HG03060 (cell line): Measurements from ENCODE around the gene ULK4.
"Not testable (repeated sequence)": the region's sequence is repeated elsewhere in the genome, so short reads cannot be mapped to it uniquely, and the experiment has no call there.

Source experiments
- ATAC-seq: cut with Tn5 transposase; IDR thresholded peaks from one replicate; pipeline ENCODE4 v1.9.1; 2021; ENCODE audit warnings: low read depth, moderate number of reproducible peaks; ENCODE audit not compliant: unreplicated experiment

Gene ULK4

DNA sequence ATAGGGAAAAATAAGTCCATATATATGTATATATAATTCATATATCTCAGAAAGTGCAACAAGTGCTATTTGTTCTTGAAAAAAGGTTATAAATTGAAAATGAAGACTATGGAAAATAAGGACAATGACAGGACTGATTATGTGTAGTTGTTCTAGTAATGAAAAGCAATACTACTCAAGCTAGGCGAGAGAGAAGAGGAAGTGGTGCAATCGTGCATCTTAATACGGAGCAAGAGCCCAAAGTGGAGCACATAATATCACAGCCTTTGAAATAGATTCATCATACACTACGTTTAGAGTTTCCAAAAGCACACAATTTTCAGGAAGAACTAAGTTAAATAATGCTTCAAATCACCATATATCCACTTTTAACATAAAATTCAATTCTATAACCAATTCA, 87.9 kb downstream of the ULK4 start:
- ATAC-seq: no peak

DNA sequence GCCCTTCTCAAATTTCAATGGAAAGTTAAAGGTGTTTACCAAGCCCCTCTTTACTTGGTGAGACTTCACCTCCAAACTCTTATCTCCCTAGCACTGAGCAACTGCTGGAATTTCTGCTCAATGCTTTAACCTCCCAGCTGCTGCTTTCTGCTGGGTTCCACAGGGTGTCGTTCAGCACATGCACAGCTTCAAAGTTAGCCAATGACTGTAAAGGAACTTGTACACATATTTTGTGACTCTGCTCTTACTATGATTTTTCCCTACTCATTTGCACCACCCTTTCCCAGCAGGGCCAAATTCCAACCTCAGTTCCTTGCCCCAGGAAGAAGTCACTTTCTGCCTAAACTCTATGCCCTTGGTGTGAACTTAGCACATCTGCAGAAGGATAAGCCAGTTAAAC, 89.7 kb downstream of the ULK4 start:
- ATAC-seq: no peak

DNA sequence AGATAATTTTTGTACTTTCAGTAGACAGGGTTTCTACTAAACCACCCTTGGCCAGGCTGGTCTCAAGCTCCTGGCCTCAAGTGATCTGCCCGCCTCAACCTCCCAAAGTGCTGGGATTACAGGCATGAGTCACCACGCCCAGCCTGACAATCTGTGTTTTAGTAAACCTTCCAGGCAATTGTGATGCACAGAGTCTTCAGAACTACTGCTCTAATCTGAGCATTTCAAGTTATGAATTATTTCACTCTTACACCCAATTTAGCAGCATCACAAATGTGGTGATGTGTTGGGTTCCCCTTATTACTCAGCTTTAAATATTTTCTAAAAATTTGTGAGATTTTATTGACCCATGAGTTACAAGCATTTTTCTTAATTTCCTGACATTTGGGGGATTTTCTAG, 94.4 kb downstream of the ULK4 start:
- ATAC-seq: no peak

DNA sequence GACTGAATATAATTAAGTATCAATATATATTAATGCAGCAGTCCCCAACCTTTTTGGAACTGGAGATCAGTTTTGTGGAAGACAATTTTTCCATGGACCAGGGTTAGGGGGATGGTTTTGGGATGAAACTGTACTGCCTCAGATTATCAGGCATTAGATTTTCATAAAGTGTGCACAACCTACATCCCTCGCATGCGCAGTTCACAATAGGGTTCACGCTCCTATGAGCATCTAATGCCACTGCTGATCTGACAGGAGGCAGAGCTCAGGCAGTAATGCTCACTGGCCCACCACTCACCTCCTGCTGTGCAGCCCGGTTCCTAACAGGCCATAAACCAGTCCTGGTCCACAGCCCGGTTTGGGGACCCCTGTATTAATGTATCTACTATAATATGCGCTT, 95.6 kb downstream of the ULK4 start:
- no peak for ATAC-seq

DNA sequence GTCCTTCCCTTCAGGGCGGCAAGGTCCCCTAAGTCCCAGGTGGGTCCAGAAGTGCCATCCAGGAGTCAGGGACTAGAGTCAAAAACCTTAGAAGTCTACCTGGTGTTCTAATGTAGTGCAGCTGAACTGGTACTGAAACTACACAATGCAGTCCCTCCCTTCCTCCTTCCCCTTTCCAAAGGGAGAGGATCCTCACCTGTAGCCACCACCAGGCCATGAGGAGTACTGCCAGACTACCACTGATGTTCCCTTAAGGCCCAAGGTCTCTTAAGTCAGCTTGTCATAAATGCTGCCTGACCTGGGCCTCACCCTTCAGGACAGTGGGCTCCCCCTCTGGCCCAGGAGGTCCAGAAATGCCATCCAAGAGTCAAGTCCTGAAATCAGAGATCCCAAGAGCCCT, 98.9 kb downstream of the ULK4 start:
- no peak for ATAC-seq

DNA sequence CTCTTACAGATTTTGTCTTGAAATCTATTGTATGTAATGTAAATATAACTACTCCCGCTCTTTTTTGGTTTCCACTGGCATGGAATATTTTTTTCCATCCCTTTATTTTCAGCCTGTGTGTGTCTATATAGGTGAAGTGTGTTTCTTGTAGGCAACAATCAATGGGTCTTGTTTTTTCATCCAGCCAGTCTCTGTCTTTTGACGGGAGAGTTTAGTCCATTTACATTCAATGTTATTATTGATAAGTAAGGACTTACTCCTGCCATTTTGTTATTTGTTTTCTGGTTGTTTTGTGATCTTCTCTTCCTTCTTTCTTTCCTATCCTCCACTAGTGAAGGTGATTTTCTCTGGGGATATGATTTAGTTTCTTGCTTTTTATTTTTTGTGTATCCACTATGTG, 101.4 kb downstream of the ULK4 start:
- ATAC-seq: not testable (repeated sequence)

DNA sequence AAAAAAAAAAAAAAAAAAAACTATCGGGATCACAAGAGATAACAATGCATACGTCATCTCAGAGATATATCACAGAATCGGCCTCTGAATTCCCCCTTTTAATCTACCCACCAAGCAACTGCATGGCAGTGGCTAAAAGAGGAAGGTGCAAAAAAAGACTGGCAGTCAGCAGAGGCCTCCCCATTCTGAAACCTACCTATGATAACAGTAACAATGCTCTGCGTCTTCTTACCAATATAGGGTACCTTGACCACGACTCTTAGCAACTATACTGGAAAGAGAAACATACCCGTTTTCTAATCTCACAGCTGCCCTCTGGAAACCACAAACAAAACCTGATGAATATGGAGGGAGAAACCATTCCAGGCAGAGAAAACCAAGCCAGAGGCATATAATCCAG, 106.9 kb downstream of the ULK4 start:
- no peak for ATAC-seq

DNA sequence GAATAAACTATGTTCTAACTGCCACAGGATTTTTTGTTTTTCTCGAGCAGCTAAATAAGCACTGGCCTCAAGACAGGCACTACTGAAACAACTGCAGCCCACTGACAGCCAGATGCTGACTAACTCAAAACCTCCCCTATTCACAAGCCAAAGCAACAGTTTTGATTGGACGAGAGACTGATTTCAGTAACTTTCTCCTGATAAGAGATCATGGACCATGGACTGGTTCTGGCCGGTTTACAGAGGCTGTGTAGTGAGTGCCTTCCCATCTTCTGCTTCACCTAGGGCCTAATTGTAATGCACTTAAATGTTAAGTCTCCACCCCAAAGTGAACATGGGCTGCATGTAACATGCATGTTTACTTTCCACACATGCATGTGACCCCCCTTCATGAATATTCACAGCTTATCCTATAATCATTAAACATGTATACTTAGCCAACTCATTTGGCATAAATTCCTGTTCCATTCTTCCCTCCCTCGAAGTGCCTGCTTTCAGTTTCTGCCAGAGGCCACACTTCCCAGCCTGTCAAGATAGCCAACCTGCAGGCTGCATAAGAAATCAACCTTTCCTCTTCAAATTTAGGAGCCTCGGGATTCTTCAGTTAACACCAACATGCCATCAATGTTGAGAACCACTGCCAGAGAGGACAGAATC, 108.2 kb downstream of the ULK4 start:
- ATAC-seq: no peak

DNA sequence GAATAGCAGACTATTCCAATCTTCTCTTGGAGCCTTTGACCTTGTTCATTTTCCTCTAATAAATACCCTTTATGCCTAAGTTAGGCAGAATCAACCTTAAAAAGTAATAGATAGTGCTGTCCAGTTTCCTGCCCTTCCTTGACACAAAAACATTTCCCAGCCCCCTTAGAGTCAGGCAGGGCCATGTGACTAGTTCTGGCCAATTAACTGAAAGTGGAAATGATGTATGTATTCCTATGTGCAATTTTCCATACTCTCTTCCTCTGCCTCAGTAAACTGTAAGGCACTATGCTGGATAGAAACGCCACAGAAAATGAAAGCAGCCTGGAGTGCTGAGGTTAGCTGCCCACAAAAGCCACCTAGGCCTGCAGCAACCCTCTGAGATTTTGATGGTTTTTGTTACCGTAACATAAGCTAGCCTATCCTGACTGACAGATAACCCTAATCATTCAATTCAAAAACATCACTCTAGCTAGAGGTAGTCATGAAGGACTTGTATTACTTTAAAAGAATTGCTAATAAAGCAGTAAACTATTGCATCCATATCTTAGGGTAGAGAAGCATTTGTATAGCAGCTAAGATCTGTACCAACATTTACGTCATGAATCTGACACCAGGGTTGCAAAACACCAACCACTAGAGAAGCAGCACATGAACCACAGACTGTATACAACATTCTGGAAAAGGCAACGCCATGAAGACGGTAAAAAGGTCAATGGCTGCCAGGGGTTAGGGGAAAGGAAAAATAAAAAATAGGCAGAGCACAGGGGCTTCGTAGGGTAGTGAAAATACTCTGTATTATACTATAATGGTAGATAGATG, 112.9 kb downstream of the ULK4 start:
- ATAC-seq: no peak

DNA sequence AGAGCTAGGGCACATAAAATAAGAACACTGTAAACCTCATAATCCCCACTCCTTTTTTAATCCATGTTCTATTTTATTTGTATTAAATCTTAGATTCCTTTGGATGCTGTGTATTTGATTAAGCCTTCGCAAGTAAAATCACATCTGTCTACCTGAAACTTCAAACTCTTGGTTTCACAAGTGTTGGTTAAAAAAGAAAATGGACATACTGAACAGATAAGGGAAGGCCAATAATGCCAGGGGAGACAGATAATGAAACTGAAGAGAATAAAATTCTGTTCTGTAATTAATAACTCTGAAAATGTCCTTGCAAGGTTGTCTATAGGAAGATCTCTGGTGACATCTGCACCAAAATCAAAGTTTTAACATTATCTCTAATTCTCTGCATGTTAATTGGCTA, 114.2 kb downstream of the ULK4 start:
- no peak for ATAC-seq

DNA sequence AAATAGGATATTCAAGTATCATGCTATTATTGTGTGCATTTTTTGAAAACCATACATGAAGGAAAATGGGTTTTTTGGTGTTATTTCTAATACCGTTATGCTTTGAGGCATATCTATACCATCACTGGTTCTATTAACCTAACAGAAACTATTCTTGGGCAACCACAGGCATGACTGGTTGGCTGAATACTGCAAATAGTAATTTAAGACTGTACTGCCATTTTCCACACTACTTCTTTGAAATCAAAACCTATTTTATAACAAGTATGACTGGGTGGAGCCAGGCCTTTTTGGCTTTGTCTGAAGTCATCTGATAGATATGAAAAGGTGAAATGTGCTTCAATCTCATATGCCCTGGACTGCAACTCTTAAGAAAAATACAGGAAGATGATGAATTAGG, 115.1 kb downstream of the ULK4 start:
- ATAC-seq: no peak

DNA sequence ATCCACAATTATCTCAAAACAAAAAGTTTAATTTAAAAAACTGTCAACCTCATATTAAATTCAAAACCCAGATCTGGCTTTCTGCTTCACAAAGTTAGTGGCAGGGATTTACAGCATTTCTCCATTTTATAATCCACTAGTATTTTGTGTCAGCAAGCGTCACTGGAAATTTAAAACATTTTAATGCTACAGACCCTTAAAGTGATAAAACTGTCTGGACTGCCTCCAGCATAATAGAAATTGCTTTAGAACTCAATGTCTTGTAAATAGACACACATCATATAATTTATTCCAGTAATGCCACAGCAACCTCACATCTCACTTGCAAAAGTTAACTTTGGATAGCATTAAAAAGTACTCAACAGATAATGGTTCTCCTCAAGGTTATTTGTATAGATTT, 116.1 kb downstream of the ULK4 start:
- ATAC-seq: no peak

DNA sequence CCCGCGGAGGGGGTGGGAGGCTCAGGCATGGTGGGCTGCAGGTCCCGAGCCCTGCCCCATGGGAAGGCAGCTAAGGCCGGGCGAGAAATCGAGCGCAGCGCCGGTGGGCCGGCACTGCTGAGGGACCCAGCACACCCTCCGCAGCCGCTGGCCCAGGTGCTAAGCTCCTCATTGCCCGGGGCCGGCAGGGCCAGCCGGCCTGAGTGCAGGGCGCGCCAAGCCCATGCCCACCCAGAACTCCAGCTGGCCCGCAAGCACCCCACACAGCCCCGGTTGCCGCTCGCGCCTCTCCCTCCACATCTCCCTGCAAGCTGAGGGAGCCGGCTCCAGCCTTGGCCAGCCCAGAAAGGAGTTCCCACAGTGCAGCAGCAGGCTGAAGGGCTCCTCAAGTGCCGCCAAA, 117.6 kb downstream of the ULK4 start:
- not testable (repeated sequence) for ATAC-seq

DNA sequence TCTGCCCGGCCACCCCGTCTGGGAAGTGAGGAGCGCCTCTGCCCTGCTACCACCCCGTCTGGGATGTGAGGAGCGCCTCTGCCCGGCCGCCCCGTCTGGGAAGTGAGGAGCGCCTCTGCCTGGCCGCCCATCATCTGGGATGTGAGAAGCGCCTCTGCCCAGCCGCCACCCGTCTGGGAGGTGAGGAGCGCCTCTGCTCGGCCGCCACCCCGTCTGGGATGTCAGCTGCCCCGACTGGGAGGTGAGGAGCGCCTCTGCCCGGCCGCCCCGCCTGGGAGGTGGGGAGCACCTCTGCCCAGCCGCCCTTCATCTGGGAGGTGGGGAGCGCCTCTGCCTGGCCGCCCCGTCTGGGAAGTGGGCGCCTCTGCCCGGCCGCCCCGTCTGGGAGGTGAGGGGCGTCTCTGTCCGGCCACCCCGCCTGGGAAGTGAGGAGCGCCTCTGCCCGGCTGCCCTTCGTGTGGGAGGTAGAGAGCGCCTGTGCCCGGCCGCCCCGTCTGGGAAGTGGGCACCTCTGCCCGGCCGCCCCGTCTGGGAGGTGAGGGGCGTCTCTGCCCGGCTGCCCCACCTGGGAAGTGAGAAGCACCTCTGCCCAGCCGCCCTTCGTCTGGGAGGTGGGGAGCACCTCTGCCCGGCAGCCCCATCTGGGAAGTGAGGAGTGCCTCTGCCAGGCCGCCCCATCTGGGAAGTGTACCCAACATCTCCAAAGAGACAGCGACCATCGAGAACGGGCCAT, 120.8 kb downstream of the ULK4 start:
- ATAC-seq: not testable (repeated sequence)

DNA sequence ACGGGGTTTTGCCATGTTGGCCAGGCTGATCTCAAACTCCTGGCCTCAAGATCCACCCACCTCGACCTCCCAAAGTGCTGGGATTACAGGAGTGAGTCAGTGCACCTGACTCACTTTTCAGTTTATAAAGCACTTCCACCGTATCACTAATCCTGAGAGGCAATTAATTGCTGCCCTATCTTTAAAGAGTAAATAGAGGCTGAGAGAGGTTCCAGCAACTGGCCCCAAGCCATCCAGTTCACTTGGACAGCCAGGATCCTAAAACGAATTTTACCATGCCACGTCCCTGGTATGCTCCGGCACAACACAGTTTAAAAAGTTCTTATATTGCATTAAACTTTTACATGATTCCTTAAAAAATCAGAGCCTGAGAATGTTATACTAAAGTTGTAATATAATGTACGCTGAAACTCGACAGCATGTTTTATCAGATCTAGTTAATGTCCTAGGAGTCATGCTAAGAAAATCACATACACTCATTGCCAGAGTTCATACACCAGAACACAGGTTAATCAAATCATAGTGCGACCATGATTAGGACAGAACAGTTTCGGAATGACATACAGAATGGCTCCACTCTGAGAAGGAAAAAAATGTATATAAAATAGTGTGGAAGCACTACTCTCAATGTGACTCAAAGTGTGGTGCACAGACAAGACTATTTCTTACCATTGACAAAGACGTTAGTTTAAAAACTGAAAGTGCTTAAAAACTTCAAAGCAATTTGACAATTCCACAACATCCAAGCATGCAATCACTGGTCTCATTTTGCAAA, 125.4 kb downstream of the ULK4 start:
- no peak for ATAC-seq

DNA sequence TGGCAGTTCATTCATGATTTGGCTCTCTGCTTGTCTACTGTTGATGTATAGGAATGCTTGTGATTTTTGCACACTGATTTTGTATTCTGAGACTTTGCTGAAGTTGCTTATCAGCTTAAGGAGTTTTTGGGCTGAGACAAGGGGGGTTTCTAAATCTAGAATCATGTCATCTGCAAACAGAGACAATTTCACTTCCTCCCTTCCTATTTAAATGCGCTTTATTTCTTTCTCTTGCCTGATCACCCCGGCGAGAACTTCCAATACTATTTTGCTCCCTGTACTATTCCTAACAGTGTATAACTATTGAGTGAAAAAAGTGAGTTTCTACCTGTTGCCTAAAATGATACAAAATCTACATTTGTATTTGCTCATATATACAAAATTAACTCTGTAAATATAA, 128.3 kb downstream of the ULK4 start:
- no peak for ATAC-seq

DNA sequence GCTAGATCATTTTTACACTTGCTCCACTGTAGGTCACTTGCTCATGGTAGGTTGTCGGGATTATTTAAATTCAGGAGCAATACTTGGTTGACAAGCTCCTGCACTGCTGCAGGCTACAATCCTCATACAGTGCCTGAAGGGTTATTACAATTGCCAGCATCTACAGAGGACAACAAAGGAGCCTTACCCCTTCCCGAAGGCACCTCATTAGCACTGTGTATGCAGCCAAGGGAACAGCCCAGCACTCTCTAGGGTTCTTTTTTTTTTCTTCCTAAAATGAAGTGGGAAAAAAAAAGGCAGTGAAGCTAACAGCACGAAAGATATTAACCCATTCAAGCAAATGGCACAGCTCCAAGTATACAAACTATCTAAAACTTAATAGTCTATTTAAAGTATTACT, 142.7 kb downstream of the ULK4 start:
- no peak for ATAC-seq

DNA sequence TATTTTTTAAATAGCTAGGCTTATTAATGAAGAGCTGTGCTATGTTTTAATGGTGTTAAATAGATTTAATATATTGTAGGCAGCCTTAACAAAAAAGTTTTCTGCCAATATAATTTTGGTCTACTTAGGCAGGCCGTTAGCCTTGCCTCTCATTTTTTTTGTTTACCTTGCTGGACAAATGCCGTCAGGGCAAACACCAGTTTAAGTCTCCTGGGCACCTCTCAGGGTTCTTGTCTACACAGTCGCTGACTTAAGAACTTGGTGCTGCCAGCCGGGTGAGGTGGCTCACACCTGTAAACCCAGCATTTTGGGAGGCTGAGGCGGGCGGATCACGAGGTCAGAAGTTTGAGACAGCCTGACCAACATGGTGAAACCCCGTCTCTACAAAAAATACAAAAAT, 153.3 kb downstream of the ULK4 start:
- no peak for ATAC-seq

DNA sequence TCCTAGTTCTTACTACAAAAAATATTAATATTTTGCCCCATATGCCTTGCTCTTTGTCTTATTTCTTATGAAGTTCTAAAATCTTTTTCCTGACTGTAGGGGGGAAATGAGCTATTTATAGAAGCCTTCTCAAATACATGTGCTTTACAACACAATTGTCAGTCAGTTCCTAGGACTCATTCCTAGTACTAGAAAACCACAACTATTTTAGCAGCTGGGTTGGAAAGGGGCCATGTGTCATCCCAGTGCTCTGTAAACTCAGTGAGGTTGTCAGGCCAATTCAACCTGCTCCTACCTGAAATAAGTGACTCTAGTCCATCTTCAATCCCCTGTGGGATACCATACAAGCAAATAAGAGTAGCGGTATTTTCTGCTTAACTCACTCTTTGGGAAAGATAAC, 153.8 kb downstream of the ULK4 start:
- ATAC-seq: no peak

DNA sequence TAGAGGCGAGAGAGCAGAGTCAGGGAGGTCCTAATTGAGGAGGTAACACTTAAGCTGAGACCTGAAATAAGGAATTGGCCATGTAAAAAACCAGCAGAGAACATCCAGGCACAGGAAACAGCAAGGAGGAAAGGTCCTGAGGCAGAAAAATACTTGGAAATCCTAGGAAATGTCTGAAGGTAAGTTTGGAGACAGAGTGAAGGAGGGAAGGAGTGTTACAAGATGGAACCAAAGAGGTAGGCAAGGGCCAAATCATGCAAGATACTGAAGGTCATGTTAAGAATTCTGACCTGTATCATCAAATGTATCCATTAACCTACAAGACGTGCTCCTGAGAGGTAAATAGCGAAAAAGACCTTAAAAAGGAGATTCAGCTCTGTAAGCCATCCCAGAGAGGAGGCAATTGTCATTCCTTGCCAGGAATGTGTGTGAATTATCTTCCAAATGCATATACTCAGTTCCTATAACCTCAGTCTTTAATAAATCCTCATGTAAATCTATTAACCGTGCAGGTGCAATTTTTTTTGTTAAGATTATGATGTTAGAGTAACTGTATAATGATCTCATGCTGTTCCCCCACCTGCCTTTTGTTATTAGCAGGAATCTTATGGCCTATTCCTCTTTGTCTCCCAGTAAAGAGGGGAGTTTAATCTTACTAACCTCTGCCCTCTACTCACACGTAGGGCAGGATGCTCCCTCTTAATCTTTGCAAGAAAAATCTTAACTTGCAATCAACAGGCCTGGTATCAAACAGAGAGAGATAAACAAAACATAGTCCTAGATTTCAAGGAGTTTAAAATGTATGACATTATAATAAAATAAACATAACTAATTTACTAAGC, 166.9 kb downstream of the ULK4 start:
- no peak for ATAC-seq
